ENCODE results near the gene TLX2. TPM values are rescaled to one million over a fixed set of nuclear protein-coding genes. Genes with fewer than 3 reads are reported as not detected.

The TLX2 gene
- total RNA-seq, 1 donor from 2014 or later = not detected

DNA sequence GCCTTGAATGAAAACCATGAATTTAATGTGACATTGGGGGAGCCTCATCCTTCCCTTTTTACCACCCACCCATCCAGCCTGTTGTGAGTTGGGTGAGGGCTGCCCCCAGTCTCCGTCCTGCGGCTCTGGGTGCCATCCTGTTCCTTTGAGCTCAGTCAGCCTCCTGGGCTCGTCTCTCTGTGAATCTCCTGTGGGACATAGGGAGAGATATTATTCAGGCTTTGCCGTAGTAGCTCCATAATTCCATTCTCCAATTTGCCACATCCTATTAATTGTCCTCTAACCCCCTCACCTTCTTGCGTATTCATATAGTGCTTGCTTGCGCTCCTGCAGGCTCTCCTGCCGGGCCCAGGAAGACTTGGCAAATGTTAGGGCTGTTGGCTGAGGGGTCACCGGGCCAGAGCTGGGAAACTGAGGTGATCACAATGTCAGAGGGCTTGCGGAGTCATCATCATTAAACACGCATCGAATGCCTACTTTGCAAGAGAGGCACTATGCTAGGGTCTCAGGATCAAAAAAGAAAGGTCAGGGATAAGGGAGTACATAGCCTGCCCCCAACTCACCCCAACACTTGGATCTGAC is 12.5 kb downstream of the TLX2 start:
- no peak for DNase-seq (ENCODE audit: low spot score)
- Histone ChIP-seq H3K27me3 (peaks cover 12% of the 10 kb centered on the region), H3K36me3 (no peaks in the 10 kb centered on the region), H3K4me1 (peaks cover 16% of the 10 kb centered on the region), H3K4me3 (no peak overlapping the region), H3K27ac (no peak overlapping the region), H3K4me2 (no peak overlapping the region), H3F3A (ENCODE audit: low read depth) (peaks cover 5% of the 10 kb centered on the region), H3K9ac (no peak overlapping the region), H3K9me3 (ENCODE audit: low read depth) (no peaks in the 10 kb centered on the region), H3K79me2 (ENCODE audit: low read depth) (peaks cover 35% of the 10 kb centered on the region), H4K20me1 (ENCODE audit: low read depth) (no peaks in the 10 kb centered on the region), H2AFZ (replicated peaks) (no peak overlapping the region)
- Mint-ChIP-seq H3K4me3 (peak overlapping the region; percentile 96), H3K9me3 (no peaks in the 10 kb centered on the region), H3K4me1 (peaks cover 26% of the 10 kb centered on the region), H3K27ac (no peak overlapping the region), H3K36me3 (peaks cover 16% of the 10 kb centered on the region), H3K27me3 (ENCODE audit: insufficient read depth, low read depth) (peaks cover 8% of the 10 kb centered on the region)
- TF ChIP-seq CTCF (IDR thresholded peaks at IDR 0.05) (no peak), EZH2phosphoT487 (IDR thresholded peaks at IDR 0.05) (no peak)

GRCh38 chr2:74527741-74528140 is 13.5 kb downstream of the TLX2 start:
- Histone ChIP-seq H3K4me1 (peaks cover 16% of the 10 kb centered on the region), H3K9me3 (ENCODE audit: low read depth) (no peaks in the 10 kb centered on the region), H3K27ac (no peak overlapping the region), H3F3A (ENCODE audit: low read depth) (peaks cover 12% of the 10 kb centered on the region), H4K20me1 (ENCODE audit: low read depth) (no peaks in the 10 kb centered on the region), H3K27me3 (peaks cover 2% of the 10 kb centered on the region), H3K9ac (no peak overlapping the region), H3K4me3 (no peak overlapping the region), H3K4me2 (no peak overlapping the region), H2AFZ (replicated peaks) (no peak overlapping the region), H3K79me2 (ENCODE audit: low read depth) (peaks cover 35% of the 10 kb centered on the region), H3K36me3 (no peaks in the 10 kb centered on the region)
- no peak overlapping the region for H3K27ac Mint-ChIP-seq
- peaks cover 25% of the 10 kb centered on the region for H3K36me3 Mint-ChIP-seq
- peaks cover 6% of the 10 kb centered on the region for H3K27me3 Mint-ChIP-seq (ENCODE audit: insufficient read depth, low read depth)
- peaks cover 32% of the 10 kb centered on the region for H3K4me1 Mint-ChIP-seq
- no peak for TF ChIP-seq CTCF (IDR thresholded peaks at IDR 0.05)
- no peak for TF ChIP-seq EZH2 (IDR thresholded peaks at IDR 0.05)
- TF ChIP-seq EZH2phosphoT487 (IDR thresholded peaks at IDR 0.05) = no peak
- peak overlapping the region; percentile 96 for H3K4me3 Mint-ChIP-seq
- H3K9me3 Mint-ChIP-seq = no peaks in the 10 kb centered on the region
- DNase-seq (ENCODE audit: low spot score) = no peak

DNA sequence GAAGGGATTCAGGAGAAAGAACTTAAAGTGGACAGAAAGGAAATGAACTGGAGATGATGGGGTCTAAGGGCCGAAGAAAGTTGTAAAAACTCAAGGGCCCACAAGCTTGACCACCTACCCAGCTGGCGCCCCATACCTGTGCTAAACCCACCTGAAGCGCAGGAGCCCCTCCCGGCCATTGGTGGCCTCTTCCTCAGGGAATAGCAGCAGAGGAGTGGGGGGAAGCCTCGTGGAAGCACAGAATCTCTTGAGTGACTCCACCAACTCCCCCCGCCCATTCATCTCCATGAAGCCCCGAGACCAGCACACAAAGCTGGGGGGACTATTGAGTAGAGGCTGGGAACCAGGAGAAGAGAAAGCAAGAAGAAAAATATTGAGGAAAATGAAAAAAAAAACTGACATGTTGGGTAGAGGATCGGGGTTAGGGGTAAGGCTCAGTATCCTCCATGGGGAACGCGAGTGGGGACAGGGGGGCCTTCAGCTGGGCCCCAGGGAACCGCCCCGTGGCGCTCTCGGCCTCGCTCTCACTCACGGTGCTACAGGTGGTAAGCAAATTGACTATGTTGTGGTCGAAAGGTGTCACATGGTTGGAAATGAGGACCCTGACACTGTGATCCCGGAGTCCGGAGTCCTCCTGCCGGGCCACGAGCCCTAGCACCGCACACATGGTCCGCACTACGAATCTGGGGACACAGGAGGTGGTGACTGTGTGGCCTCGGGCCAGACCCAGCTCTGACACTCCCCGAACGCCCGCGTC is 14.5 kb downstream of the TLX2 start:
- H3K27ac ChIP-seq = peak overlapping the region; percentile 17
- no peaks in the 10 kb centered on the region for H4K20me1 ChIP-seq (ENCODE audit: low read depth)
- Mint-ChIP-seq H3K4me1 (peaks cover 32% of the 10 kb centered on the region), H3K27ac (peak overlapping the region; percentile 97), H3K27me3 (ENCODE audit: insufficient read depth, low read depth) (peaks cover 7% of the 10 kb centered on the region), H3K9me3 (no peaks in the 10 kb centered on the region), H3K4me3 (peak overlapping the region; percentile 96), H3K36me3 (peaks cover 30% of the 10 kb centered on the region)
- H3K27me3 ChIP-seq = no peaks in the 10 kb centered on the region
- peak overlapping the region; percentile 97 for H3K4me3 ChIP-seq
- peak overlapping the region; percentile 92 for H3K9ac ChIP-seq
- no peaks in the 10 kb centered on the region for H3K9me3 ChIP-seq (ENCODE audit: low read depth)
- no peak for TF ChIP-seq EZH2 (IDR thresholded peaks at IDR 0.05)
- no peak for TF ChIP-seq EZH2phosphoT487 (IDR thresholded peaks at IDR 0.05)
- TF ChIP-seq CTCF (IDR thresholded peaks at IDR 0.05) = no peak
- H3K4me1 ChIP-seq = peaks cover 16% of the 10 kb centered on the region
- peak overlapping the region; percentile 98 for H3K4me2 ChIP-seq
- H3K36me3 ChIP-seq = no peaks in the 10 kb centered on the region
- peaks cover 12% of the 10 kb centered on the region for H3F3A ChIP-seq (ENCODE audit: low read depth)
- peak overlapping the region; percentile 88 for H2AFZ ChIP-seq (replicated peaks)
- no peak for DNase-seq (ENCODE audit: low spot score)
- peaks cover 35% of the 10 kb centered on the region for H3K79me2 ChIP-seq (ENCODE audit: low read depth)
